ENCODE measurements around the gene GGACT. TPM values are rescaled to one million over a fixed set of nuclear protein-coding genes. Genes with fewer than 3 reads are reported as not detected.

The GGACT gene
- total and polyA plus RNA-seq, 2 experiments from 2014 or later: 0.24 to 1.0 TPM

DNA sequence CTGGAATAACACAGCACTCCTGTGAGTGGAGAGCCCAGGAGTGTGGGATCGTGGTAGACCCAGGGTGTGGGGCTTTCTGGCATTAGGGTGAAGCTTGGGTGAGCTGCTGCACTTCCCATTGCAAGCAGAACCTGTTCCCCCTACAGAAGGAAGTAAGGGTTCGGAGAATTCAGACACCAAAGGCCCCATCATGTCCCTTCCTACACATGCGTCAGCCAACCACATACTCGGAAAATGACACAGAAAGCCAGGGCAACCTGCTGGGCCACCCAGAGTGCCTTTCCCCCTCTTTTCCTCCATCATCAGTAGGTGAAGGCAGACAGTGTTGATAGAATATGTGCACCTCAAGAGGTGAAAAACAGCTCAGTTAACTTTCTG lies 42.9 kb downstream of the GGACT start:
- TF ChIP-seq STAT1 (IDR thresholded peaks at IDR 0.05; ENCODE audit: unreplicated experiment): no peak
- no peak for TF ChIP-seq EZH2phosphoT487 (IDR thresholded peaks at IDR 0.05; ENCODE audit: unreplicated experiment)
- no peak for TF ChIP-seq ZNF114 (CRISPR knock-in tag; IDR thresholded peaks at IDR 0.05)
- TF ChIP-seq ZNF331 (CRISPR knock-in tag; IDR thresholded peaks at IDR 0.05; ENCODE audit: low read depth): no peak
- TF ChIP-seq ETS1 (IDR thresholded peaks at IDR 0.05): no peak
- no peak for TF ChIP-seq CREB1 (CRISPR knock-in tag; IDR thresholded peaks at IDR 0.05; ENCODE audit: low read depth)
- no peak for TF ChIP-seq POLR2AphosphoS5 (IDR thresholded peaks at IDR 0.05; ENCODE audit: low read depth)
- TF ChIP-seq REST (IDR thresholded peaks at IDR 0.05; ENCODE audit: unreplicated experiment): no peak
- no peak for TF ChIP-seq NANOG (IDR thresholded peaks at IDR 0.05; ENCODE audit: borderline replicate concordance)
- TF ChIP-seq JUNB (IDR thresholded peaks at IDR 0.05; ENCODE audit: unreplicated experiment): no peak
- Histone ChIP-seq H4K20me1 (replicated peaks; ENCODE audit: insufficient read depth) (no peaks in the 10 kb centered on the region), H3K36me3 (ENCODE audit: insufficient read depth) (no peaks in the 10 kb centered on the region), H3K4me3 (no peak overlapping the region), H3K27ac (ENCODE audit: low read depth) (no peak overlapping the region), H2AFZ (no peak overlapping the region), H3K27me3 (ENCODE audit: insufficient read depth) (no peaks in the 10 kb centered on the region), H3K4me2 (no peak overlapping the region), H3K9me2 (ENCODE audit: insufficient read depth) (no peaks in the 10 kb centered on the region), H3K4me1 (ENCODE audit: insufficient read depth) (no peaks in the 10 kb centered on the region; the same call in 1 of the 2 replicates), H3F3A (replicated peaks; ENCODE audit: low read depth) (no peaks in the 10 kb centered on the region; the same call in 1 of the 2 replicates), H3K79me2 (replicated peaks; ENCODE audit: insufficient read depth) (no peaks in the 10 kb centered on the region)
- Mint-ChIP-seq H3K27me3 (ENCODE audit: insufficient read depth, low read depth, poor library complexity) (peaks cover 7% of the 10 kb centered on the region), H3K9me3 (no peaks in the 10 kb centered on the region), H3K36me3 (ENCODE audit: low read depth) (no peaks in the 10 kb centered on the region), H3K4me3 (no peak overlapping the region), H3K27ac (no peak overlapping the region), H3K4me1 (peaks cover 22% of the 10 kb centered on the region)
- ATAC-seq: no peak
- DNase-seq (ENCODE audit: low spot score): no peak

- Mint-ChIP-seq H3K4me1 (peaks cover 22% of the 10 kb centered on the region), H3K36me3 (ENCODE audit: low read depth) (no peaks in the 10 kb centered on the region), H3K9me3 (no peaks in the 10 kb centered on the region), H3K4me3 (no peak overlapping the region), H3K27ac (no peak overlapping the region), H3K27me3 (ENCODE audit: insufficient read depth, low read depth, poor library complexity) (peaks cover 7% of the 10 kb centered on the region)
- no peaks in the 10 kb centered on the region for H3K79me2 ChIP-seq (replicated peaks; ENCODE audit: insufficient read depth)
- no peaks in the 10 kb centered on the region for H3K36me3 ChIP-seq (ENCODE audit: insufficient read depth)
- H2AFZ ChIP-seq: no peak overlapping the region
- H4K20me1 ChIP-seq (replicated peaks; ENCODE audit: insufficient read depth): no peaks in the 10 kb centered on the region
- DNase-seq (ENCODE audit: low spot score) (no peak), ATAC-seq (no peak)
- no peaks in the 10 kb centered on the region for H3K9me2 ChIP-seq (ENCODE audit: insufficient read depth)
- H3K4me1 ChIP-seq (ENCODE audit: insufficient read depth): no peaks in the 10 kb centered on the region; the same call in 1 of the 2 replicates
- H3F3A ChIP-seq (replicated peaks; ENCODE audit: low read depth): no peaks in the 10 kb centered on the region; the same call in 1 of the 2 replicates
- H3K4me2 ChIP-seq: no peak overlapping the region
- no peak overlapping the region for H3K4me3 ChIP-seq
- H3K27ac ChIP-seq (ENCODE audit: low read depth): no peak overlapping the region
- no peaks in the 10 kb centered on the region for H3K27me3 ChIP-seq (ENCODE audit: insufficient read depth)
- TF ChIP-seq ETS1 (IDR thresholded peaks at IDR 0.05) (no peak), EZH2 (IDR thresholded peaks at IDR 0.05; ENCODE audit: low read depth, unreplicated experiment) (no peak), EZH2phosphoT487 (IDR thresholded peaks at IDR 0.05; ENCODE audit: unreplicated experiment) (no peak), REST (IDR thresholded peaks at IDR 0.05; ENCODE audit: unreplicated experiment) (no peak), POLR2AphosphoS5 (IDR thresholded peaks at IDR 0.05; ENCODE audit: low read depth) (no peak), STAT1 (IDR thresholded peaks at IDR 0.05; ENCODE audit: unreplicated experiment) (no peak), CREB1 (CRISPR knock-in tag; IDR thresholded peaks at IDR 0.05; ENCODE audit: low read depth) (no peak), JUNB (IDR thresholded peaks at IDR 0.05; ENCODE audit: unreplicated experiment) (no peak)
Measured at GRCh38 chr13:100544866-100545683, 43.5 kb downstream of the GGACT start.

All from GM23338 (cell line).